Neutrophil (primary cell): ENCODE results near the gene ALAD.
"Not testable (repeated sequence)": the region's sequence is repeated elsewhere in the genome, so short reads cannot be mapped to it uniquely, and the experiment has no call there.

Source experiments
- H3K27ac ChIP-seq: fragments of 200-600 bp; sonication (generic); 2 replicates; pipeline ENCODE4 v1.5.1; 2016; ENCODE audit warnings: mild to moderate bottlenecking, moderate library complexity
- H3K27me3 ChIP-seq: fragments of 200-600 bp; sonication (generic); 2 replicates; pipeline ENCODE4 v1.6.0; 2016; ENCODE audit warnings: mild to moderate bottlenecking
- H3K36me3 ChIP-seq: fragments of 200-600 bp; sonication (generic); 2 replicates; pipeline ENCODE4 v1.5.1; 2017
- H3K4me1 ChIP-seq, 2 experiments: fragments of 200-600 bp in 1 of 2; sonication (generic) in 1 of 2; 1 replicate in 1 of 2; 2 replicates in 1 of 2; pipeline versions ENCODE4 v1.5.1 to v1.6.1; 2013 to 2016; ENCODE audit warnings: low read depth in 1 of 2, low read length in 1 of 2, mild to moderate bottlenecking in 1 of 2, moderate library complexity in 1 of 2; ENCODE audit not compliant: control insufficient read depth in 1 of 2, insufficient read depth in 1 of 2
- H3K4me3 ChIP-seq, 2 experiments: fragments of 200-600 bp in 1 of 2; sonication (generic) in 1 of 2; 1 replicate in 1 of 2; 2 replicates in 1 of 2; pipeline ENCODE4 v1.5.1; 2013 to 2016; ENCODE audit warnings: low read depth in 1 of 2, low read length in 1 of 2, mild to moderate bottlenecking in 1 of 2, moderate library complexity in 1 of 2
- H3K9me3 ChIP-seq: fragments of 200-600 bp; sonication (generic); 2 replicates; pipeline ENCODE4 v1.5.1; 2016
- TF ChIP-seq, protein P1 (sequence below): fragments of 200-600 bp; sonication (generic); IDR thresholded peaks from 2 replicates; pipeline ENCODE4 v1.5.1; 2016; ENCODE audit warnings: antibody characterized with exemption

ALAD gene

DNA sequence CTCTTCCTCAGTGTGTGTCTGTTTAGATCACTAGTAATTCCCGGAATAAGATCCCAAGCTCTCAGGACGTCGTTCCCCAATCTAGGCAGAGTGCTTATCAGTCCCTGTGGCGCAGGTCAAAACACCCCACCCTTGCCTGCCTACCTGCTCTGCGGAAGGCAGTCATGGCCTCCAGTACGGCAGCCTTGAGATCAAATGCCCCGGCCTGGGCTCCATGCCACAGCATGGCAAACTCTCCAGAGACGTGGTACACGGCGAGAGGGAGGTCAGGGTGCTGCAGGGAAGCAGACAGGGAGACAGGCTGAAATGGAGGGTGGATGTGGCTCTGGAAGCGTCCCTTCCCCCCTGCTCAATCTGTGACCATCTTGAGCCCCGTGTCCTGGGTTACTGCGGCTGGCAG is 12.3 kb downstream of the ALAD start:
- no peak overlapping the region for H3K4me3 ChIP-seq
- no peaks in the 10 kb centered on the region for H3K9me3 ChIP-seq
- H3K36me3 ChIP-seq, result peaks cover 83% of the 10 kb centered on the region
- no peaks in the 10 kb centered on the region for H3K4me1 ChIP-seq
- no peaks in the 10 kb centered on the region for H3K27me3 ChIP-seq
- TF ChIP-seq, protein P1, sequence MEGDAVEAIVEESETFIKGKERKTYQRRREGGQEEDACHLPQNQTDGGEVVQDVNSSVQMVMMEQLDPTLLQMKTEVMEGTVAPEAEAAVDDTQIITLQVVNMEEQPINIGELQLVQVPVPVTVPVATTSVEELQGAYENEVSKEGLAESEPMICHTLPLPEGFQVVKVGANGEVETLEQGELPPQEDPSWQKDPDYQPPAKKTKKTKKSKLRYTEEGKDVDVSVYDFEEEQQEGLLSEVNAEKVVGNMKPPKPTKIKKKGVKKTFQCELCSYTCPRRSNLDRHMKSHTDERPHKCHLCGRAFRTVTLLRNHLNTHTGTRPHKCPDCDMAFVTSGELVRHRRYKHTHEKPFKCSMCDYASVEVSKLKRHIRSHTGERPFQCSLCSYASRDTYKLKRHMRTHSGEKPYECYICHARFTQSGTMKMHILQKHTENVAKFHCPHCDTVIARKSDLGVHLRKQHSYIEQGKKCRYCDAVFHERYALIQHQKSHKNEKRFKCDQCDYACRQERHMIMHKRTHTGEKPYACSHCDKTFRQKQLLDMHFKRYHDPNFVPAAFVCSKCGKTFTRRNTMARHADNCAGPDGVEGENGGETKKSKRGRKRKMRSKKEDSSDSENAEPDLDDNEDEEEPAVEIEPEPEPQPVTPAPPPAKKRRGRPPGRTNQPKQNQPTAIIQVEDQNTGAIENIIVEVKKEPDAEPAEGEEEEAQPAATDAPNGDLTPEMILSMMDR, result no peak
- H3K27ac ChIP-seq, result no peak overlapping the region

DNA sequence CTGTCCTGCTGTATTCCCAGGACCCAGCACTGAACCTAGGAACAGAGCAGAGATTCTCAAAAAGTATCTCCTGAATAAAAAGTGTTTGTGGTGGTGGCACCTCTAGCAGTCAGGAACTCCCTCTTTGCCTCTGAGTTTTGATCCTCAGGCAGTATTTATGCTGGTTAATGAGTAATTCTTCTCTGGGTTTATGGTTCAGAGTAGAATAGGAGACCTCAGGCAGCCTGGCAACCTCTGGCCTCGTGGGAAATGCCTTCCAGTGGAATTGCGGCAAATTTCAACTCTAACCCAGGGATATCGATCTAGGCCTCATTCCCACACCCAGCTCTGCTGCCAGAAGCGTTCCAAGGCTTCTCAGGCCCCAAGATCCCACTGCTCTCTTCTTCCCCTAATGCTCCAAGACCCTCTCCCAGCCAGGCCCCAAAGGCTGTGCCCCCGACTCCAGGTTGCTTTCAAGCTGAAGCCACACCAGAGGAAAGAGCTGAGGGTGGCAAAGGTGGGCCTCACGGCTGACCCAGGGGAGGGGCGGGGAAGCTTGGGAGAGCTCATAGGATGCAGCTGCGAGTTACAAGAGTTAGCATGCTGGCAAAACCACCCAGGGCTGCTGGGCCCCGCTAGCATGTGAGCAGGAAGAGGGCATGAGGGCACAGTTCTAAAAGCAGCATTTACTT is 13.4 kb downstream of the ALAD start:
- Histone ChIP-seq H3K36me3 (peaks cover 74% of the 10 kb centered on the region), H3K27ac (no peak overlapping the region), H3K4me1 (no peaks in the 10 kb centered on the region)

DNA sequence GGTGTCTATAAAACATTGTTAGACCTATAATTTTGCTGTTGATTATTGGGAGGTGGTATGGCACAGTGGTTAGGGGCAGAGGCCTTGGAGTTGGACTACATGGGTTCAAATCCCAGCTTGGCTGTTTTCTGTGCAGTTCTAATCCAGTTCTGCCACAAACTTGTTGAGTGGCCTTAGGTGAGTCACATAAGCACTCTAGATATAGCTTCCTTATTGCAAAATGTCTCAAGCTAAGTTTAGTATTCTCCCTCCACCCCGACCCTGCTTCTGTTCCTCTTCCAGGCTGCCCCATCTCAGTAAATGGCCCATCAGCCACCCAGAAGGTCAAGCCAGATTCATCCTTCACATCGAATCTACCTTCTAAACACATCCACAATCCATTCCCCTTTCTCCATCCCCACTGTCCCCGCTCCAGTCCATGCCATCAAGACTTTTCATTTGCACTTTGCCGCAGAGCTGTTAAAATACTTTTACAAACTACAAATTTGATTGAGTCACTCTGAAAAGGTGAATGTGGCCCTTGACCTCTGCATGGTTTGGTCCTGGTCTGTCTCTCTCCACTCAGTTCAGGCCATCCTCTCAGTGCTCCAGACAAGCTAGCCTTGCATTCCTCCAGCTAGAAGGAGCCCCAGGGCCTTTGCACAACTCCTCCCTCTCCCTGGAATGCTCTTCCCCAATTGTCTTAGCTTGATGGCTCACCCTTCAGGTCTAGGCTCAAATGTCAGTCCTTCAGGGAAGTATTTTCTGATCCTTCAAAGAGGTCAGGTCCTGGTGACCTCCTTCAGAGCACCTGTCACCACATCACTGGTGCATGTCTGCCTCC is 14.3 kb downstream of the ALAD start:
- no peaks in the 10 kb centered on the region for H3K9me3 ChIP-seq
- H3K27ac ChIP-seq, result no peak overlapping the region
- H3K4me1 ChIP-seq, result no peaks in the 10 kb centered on the region
- H3K36me3 ChIP-seq, result peaks cover 65% of the 10 kb centered on the region
- no peaks in the 10 kb centered on the region for H3K27me3 ChIP-seq
- H3K4me3 ChIP-seq, result no peak overlapping the region
- TF ChIP-seq, protein P1, result no peak

More for the DNA sequence above, 13.4 kb downstream of the ALAD start:
- Histone ChIP-seq H3K4me3 (no peak overlapping the region), H3K27me3 (no peaks in the 10 kb centered on the region), H3K9me3 (no peaks in the 10 kb centered on the region)
- TF ChIP-seq, protein P1, result no peak

DNA sequence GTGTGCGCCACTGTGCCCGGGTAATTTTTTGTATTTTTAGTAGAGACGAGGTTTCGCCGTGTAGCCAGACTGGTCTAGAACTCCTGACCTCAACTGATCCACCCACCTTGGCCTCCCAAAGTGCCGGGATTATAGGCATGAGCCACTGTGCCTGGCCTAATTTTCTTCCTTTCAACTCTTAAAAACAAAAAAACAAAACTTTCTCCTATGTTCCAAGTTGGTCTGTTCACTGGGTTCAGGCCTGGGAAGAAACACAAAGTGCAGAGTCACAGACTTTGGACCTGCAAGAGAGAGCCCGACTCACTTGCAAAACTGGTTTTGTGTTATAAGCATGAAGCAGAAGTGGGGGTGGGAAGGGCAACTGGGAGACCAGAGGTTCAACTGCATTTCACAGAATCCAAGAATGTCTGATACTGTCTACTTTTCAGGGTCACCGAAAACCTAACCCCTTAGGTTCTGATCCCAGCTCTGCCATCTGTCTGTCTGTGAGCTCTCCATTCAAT is 19.1 kb downstream of the ALAD start:
- Histone ChIP-seq H3K27ac (no peak overlapping the region), H3K4me3 (no peak overlapping the region), H3K36me3 (peaks cover 17% of the 10 kb centered on the region), H3K9me3 (no peaks in the 10 kb centered on the region), H3K4me1 (peaks cover 4 to 5% of the 10 kb centered on the region in 2 experiments), H3K27me3 (no peaks in the 10 kb centered on the region)
- TF ChIP-seq, protein P1, result no peak

DNA sequence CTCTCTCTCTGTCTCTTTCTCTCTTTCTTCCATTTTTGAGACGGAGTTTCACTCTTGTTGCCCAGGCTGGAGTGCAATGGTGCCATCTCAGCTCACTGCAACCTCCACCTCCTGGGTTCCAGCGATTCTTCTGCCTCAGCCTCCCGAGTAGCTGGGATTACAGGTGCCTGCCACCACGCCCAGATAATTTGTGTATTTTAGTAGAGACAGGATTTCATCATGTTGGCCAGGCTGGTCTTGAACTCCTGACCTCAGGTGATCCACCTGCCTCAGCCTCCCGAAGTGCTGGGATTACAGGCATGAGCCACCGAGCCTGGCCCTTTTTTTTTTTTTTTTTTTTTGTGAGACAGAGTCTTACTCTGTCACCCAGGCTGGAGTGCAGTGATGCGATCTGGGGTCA is 19.6 kb downstream of the ALAD start:
- not testable (repeated sequence) for H3K4me1 ChIP-seq, H3K27me3 ChIP-seq, H3K4me3 ChIP-seq, H3K27ac ChIP-seq, H3K9me3 ChIP-seq
- peaks cover 12% of the 10 kb centered on the region for H3K36me3 ChIP-seq

DNA sequence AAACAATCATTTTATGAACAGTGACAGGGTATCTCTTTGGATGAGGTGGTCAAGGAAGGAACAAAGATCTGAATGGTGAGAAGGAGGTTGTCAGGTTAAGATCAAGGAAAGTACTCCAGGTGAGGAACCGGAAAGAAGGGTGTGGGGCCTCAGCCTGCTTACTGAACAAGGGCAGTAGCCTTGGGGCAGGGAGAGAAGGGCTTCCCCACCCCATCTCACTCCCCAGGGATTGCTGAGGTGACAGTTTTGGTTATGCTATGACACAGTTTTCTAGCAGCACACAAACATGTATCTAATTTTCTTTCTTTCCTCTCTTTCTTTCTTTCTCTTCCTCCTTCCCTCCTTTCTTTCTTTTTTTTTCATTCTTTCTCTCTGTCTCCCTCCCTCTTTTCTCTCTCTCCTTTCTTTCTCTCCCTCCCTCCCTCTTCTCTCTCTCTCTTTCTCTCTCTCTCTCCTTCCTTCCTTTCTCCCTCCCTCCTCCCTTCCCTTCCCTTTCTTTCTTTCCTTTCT is 20.2 kb downstream of the ALAD start:
- Histone ChIP-seq H3K4me1 (peaks cover 4 to 5% of the 10 kb centered on the region in 2 experiments), H3K36me3 (peaks cover 7% of the 10 kb centered on the region), H3K4me3 (no peak overlapping the region), H3K27me3 (no peaks in the 10 kb centered on the region), H3K27ac (no peak overlapping the region), H3K9me3 (no peaks in the 10 kb centered on the region)
- TF ChIP-seq, protein P1, result no peak

DNA sequence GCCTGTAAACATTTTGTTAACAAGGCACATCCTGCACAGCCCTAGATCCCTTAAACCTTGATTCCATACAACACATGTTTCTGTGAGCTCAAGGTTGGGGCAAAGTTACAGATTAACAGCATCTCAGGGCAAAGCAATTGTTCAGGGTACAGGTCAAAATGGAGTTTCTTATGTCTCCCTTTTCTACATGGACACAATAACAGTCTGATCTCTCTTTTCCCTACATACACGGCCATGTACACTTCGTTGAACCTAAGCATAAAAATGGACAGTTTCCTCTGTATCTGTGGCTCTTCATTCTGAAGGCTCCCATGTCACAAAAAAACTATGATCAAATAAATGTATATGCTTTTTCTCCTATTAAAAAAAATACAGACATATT is 21.3 kb downstream of the ALAD start:
- not testable (repeated sequence) for H3K9me3 ChIP-seq, H3K36me3 ChIP-seq, H3K4me3 ChIP-seq, H3K27me3 ChIP-seq, H3K4me1 ChIP-seq, H3K27ac ChIP-seq

DNA sequence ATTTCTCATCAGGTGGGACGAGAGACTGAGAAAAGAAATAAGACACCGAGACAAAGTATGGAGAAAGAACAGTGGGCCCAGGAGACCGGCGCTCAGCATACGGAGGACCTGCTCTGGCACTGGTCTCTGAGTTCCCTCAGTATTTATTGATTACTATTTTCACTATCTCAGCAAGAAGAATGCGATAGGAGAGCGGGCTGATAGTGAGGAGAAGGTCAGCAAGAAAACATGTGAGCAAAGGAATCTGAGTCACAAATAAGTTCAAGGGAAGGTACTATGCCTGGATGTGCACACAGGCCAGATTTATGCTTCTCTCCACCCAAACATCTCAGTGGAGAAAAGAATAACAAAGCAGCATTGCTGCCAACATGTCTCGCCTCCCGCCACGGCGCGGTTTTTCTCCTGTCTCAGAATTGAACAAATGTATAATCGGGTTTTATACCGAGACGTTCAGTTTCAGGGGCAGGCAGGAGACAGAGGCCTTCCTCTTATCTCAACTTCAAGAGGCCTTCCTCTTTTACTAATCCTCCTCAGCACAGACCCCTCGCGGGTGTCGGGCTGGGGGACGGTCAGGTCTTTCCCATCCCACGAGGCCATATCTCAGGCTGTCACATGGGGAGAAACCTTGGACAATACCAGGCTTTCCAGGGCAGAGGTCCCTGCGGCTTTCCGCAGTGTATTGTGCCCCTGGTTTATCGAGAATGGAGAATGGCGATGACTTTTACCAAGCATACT is 21.8 kb downstream of the ALAD start:
- not testable (repeated sequence) for H3K9me3 ChIP-seq, H3K27ac ChIP-seq, H3K27me3 ChIP-seq, H3K36me3 ChIP-seq, H3K4me3 ChIP-seq, H3K4me1 ChIP-seq
